Cardiac fibroblast (primary cell): ENCODE results near the gene CLDN10.

Source experiments
- DNase-seq, 2 donors: peaks; one replicate each; pipeline versions ENCODE4 v3.0.0 to v3.0.0-alpha.2; 2010; ENCODE audit warnings: low read depth in 2 of 2
- H3K4me3 ChIP-seq, 2 donors: replicated peaks in 1 of 2; 1 replicate in 1 of 2; 2 replicates in 1 of 2; pipeline ENCODE4 v1.5.1; 2011; ENCODE audit warnings: low read depth in 2 of 2, low read length in 2 of 2, mild to moderate bottlenecking in 2 of 2, moderate library complexity in 1 of 2
- TF ChIP-seq, protein P1 (sequence below): IDR thresholded peaks from one replicate; pipeline ENCODE4 v1.5.1; 2011; ENCODE audit warnings: low read depth, mild to moderate bottlenecking, low read length, inconsistent platforms

CLDN10 gene

DNA sequence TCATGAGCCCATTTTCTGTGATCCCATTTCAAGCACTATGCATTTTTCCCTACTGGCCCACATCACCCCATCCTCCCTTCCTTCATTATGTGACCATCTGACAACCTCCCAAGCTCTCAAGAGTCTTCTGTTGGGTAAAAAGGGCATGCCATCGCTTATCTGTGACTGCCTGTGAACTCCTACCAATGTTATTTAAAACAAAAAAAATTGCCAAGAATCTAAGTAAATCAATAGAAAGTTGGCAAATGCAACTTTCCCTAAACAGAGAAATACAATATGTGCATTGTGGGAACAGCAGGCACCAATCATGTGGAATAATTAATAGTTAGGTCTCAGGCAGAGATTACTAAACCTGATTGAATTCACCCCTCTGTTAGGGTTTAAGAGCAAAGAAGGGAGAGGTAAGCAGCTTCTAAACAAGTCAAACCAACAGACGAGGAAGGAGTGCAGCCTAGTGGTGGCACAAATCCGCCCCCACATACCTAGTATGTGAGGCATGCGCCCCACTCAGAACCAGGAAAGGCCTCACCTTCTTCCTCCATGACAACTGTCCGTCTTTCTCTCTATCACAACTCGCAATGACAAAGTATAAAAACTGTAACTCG is 62.2 kb downstream of the CLDN10 start:
- no peak for DNase-seq
- H3K4me3 ChIP-seq = no peak overlapping the region
- TF ChIP-seq, protein P1, sequence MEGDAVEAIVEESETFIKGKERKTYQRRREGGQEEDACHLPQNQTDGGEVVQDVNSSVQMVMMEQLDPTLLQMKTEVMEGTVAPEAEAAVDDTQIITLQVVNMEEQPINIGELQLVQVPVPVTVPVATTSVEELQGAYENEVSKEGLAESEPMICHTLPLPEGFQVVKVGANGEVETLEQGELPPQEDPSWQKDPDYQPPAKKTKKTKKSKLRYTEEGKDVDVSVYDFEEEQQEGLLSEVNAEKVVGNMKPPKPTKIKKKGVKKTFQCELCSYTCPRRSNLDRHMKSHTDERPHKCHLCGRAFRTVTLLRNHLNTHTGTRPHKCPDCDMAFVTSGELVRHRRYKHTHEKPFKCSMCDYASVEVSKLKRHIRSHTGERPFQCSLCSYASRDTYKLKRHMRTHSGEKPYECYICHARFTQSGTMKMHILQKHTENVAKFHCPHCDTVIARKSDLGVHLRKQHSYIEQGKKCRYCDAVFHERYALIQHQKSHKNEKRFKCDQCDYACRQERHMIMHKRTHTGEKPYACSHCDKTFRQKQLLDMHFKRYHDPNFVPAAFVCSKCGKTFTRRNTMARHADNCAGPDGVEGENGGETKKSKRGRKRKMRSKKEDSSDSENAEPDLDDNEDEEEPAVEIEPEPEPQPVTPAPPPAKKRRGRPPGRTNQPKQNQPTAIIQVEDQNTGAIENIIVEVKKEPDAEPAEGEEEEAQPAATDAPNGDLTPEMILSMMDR = no peak

DNA sequence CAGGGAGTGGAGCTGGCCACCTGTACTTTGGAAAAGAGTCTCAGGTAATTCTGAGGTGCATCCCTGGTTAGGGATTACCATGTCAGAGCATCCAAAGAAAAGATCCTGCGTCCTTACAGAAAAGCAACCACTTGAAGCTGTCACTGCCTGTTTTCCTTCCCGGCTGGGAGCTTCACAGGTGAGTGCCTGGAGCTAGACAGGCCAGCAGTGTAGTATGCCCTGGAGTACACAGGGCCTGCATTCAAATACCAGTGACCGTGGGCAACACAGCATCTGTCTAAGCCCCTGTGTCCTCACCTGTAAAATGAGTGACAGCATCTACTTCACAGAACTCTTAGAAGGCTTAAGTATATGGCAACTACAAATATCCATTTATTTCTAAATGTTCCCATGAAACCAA is 63.0 kb downstream of the CLDN10 start:
- no peak overlapping the region for H3K4me3 ChIP-seq
- TF ChIP-seq, protein P1 = no peak
- no peak for DNase-seq

DNA sequence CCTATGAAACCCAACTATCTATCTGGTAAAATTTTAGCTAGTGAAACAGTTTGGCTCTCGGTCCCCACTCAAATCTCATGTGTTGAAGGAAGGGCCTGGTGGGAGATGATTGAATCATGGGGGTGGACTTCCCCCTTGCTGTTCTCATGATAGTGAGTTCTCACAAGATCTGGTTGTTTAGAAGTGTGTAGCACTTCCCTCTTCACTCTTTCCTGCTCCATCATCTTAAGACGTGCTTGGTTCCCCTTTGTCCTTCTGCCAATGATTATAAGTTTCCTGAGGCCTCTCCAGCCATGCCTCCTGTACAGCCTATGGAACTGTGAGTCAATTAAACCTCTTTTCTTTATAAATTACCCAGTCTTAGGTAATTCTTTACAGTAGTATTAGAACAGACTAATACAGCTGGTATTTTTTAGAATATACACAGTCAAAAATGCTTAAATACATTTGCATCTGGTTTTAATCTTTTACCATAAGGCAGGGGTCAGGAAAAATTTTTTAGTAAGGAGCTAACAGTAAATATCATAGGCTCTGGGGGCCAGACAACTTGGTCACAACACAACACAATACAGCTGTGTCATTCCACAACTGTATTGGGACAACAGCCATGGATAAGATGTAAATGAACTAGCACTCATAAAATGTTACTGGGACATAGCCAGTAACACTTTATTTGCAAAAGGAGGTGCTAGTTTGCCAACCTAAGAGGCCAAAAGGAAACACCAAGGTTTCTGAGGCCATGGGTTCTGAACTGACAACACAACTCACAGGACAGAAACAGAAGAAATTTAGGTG is 67.7 kb downstream of the CLDN10 start:
- no peak overlapping the region for H3K4me3 ChIP-seq
- DNase-seq = no peak
- TF ChIP-seq, protein P1 = no peak

DNA sequence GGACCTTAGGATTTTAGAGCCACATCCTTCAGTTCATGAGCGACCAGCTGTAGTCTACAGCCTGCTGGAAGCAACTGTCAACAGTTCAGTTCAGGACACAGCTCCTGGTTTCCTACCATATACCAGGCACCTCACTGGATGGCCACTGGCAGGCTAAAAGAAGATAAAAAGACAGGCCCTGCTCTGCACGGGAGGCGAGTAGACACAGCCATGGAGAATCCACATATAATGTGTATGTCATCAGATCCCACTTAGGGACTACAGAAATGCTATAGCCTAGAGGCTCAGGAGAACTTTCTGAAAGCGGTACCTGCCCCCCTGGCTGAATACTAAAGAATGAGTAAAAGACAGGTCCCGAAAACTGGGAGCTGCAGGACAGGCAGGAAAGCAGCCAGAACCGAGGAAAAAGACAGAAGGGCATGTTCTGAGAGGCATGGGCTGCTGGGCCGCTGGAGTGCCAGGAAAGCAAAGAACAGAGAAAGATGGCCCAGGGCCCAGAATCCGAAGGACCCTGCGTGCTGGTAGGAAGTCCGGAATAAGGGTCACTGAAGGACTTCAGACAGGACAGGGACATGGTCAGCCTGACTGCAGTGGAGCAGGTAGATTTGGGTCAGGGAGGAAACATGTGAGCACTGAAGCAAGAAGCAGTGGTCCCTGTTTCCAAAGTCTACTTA is 68.4 kb downstream of the CLDN10 start:
- no peak for DNase-seq
- TF ChIP-seq, protein P1 = no peak
- H3K4me3 ChIP-seq = no peak overlapping the region

DNA sequence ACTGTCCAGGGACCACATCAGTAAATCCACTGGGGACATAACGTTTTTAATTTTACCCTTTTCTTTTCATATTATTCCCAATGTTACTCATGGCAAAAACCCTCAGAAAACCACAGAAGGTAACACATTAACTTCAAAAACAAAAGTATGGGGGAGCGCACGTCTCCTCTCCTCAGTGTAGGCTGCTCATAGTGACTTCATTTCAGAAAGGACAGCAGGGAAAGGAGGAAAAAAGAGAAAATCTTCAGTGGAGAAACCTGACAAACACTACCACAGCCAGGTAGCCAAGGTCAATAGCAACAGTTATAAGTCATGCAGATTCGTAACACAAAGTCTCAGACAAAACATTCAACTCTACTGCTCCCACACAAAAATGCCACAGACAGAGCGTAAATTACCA is 70.6 kb downstream of the CLDN10 start:
- DNase-seq = no peak
- TF ChIP-seq, protein P1 = no peak
- H3K4me3 ChIP-seq = no peak overlapping the region

DNA sequence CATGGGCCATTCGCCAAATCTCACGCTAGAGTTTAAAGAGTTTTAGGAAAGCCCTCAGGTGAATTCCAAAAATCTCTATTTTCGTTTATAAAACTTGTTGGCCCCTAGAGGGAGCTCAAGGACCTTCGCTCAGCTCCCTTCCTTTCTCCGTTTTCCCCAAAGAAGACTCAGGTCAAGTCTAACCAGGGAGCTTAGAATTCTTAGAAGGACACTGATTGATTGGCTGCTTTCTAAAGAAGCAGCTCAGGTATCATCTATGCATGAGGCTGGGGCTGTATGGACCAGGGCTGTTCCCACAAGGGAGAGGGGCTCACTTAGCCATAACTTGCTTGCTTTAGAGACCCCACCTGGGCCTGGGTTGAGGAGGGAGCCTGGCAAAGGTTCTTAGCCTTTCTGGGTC is 71.5 kb downstream of the CLDN10 start:
- DNase-seq = peak; percentile 72 to 78

More for the DNA sequence above, 71.5 kb downstream of the CLDN10 start:
- no peak overlapping the region for H3K4me3 ChIP-seq
- TF ChIP-seq, protein P1 = peak; percentile 60
